Common myeloid progenitor, CD34-positive (primary cell): ENCODE measurements around the gene SEL1L3.

ENCODE experiments used
- CTCF ChIA-PET: fragments of 350-600 bp; sonication (Branson Sonifier 250); formaldehyde crosslinking; loops from one replicate; lab custom pipeline; 2021; ENCODE audit warnings: antibody characterized with exemption; lab: Charles Lee
- POLR2A ChIA-PET: fragments of 350-600 bp; sonication (Branson Sonifier 250); formaldehyde crosslinking; loops from one replicate; lab custom pipeline; 2021; ENCODE audit warnings: antibody characterized with exemption; lab: Charles Lee
- DNase-seq, 3 donors: peaks; one replicate each; pipeline versions ENCODE4 v3.0.0 to v3.0.0-alpha.2; 2013
- H3K27ac ChIP-seq, 2 experiments: 1 replicate in 1 of 2; 2 replicates in 1 of 2; pipeline ENCODE4 v1.7.0; 2013; ENCODE audit warnings: inconsistent platforms in 2 of 2, low read length in 2 of 2, mild to moderate bottlenecking in 2 of 2, low read depth in 1 of 2, moderate library complexity in 1 of 2; ENCODE audit not compliant: severe bottlenecking in 2 of 2, insufficient read depth in 1 of 2, poor library complexity in 1 of 2
- H3K27me3 ChIP-seq, 5 experiments: replicated peaks in 2 of 5; 1 replicate in 3 of 5; 2 replicates in 2 of 5; pipeline versions ENCODE4 v1.6.1 to v1.7.0; 2013; ENCODE audit warnings: low read length in 4 of 5, mild to moderate bottlenecking in 2 of 5, moderate library complexity in 2 of 5, inconsistent platforms in 1 of 5; ENCODE audit not compliant: insufficient read depth in 5 of 5, control insufficient read depth in 4 of 5
- H3K36me3 ChIP-seq, 4 experiments: 1 replicate in 2 of 4; 2 replicates in 2 of 4; pipeline versions ENCODE4 v1.6.1 to v1.7.0; 2013; ENCODE audit warnings: low read length in 3 of 4, control low read depth in 1 of 4, mild to moderate bottlenecking in 1 of 4; ENCODE audit not compliant: control insufficient read depth in 4 of 4, insufficient read depth in 4 of 4
- H3K4me1 ChIP-seq, 4 experiments: 1 replicate in 3 of 4; 2 replicates in 1 of 4; pipeline versions ENCODE4 v1.6.1 to v1.7.1; 2013; ENCODE audit warnings: low read length in 3 of 4, mild to moderate bottlenecking in 3 of 4, control low read depth in 1 of 4, inconsistent platforms in 1 of 4, moderate library complexity in 1 of 4; ENCODE audit not compliant: control insufficient read depth in 4 of 4, insufficient read depth in 4 of 4; ENCODE audit errors: control extremely low read depth in 1 of 4
- H3K4me3 ChIP-seq, 7 experiments: 1 replicate in 4 of 7; 2 replicates in 3 of 7; pipeline versions ENCODE4 v1.5.1 to v1.7.0; 2013; ENCODE audit warnings: mild to moderate bottlenecking in 7 of 7, low read length in 6 of 7, moderate library complexity in 6 of 7, inconsistent platforms in 2 of 7, low read depth in 2 of 7, control low read depth in 1 of 7; ENCODE audit not compliant: insufficient read depth in 4 of 7, control insufficient read depth in 1 of 7; ENCODE audit errors: extremely low read depth in 1 of 7
- H3K9me3 ChIP-seq, 5 experiments: 1 replicate in 4 of 5; 2 replicates in 1 of 5; pipeline versions ENCODE4 v1.6.1 to v1.7.1; 2013; ENCODE audit warnings: low read length in 4 of 5, mild to moderate bottlenecking in 2 of 5, inconsistent platforms in 1 of 5, low read depth in 1 of 5, moderate library complexity in 1 of 5; ENCODE audit not compliant: control insufficient read depth in 4 of 5, insufficient read depth in 2 of 5; ENCODE audit errors: control extremely low read depth in 1 of 5
- WGBS: methylation state at CpG from one replicate; pipeline ENCODE4 v1.1.5; 2013; ENCODE audit not compliant: insufficient coverage; 5-methylcytosine and 5-hydroxymethylcytosine counted together

The SEL1L3 gene

GRCh38 chr4:25786497-25787065 is 76.2 kb downstream of the SEL1L3 start:
- peak in 2 of 3 donors; percentile 8 to 14 for DNase-seq
- CTCF ChIA-PET, result interaction anchor here (0.5 to 1.0 kb wide), 2 partner anchors 17 to 78 kb away, joined by 3 read pairs; no protein-coding TSS in a partner anchor
- peaks cover 0 to 11% (median 7%) of the 10 kb centered on the region in 4 experiments for H3K36me3 ChIP-seq

GRCh38 chr4:25783943-25784342 is 78.8 kb downstream of the SEL1L3 start:
- peaks cover 8 to 26% (median 21%) of the 10 kb centered on the region in 4 experiments for H3K36me3 ChIP-seq
- no peak overlapping the region for H3K27ac ChIP-seq
- H3K4me3 ChIP-seq, result no peak overlapping the region
- H3K27me3 ChIP-seq, result no peaks in the 10 kb centered on the region
- peaks cover 0 to 2% (median 0%) of the 10 kb centered on the region in 5 experiments for H3K9me3 ChIP-seq
- peaks cover 0 to 51% (median 37%) of the 10 kb centered on the region in 4 experiments for H3K4me1 ChIP-seq
- no CpG with 5 or more reads among the region's 9 CpGs for WGBS
- CTCF ChIA-PET, result interaction anchor here (0.9 to 1.8 kb wide), 3 partner anchors 13 to 129 kb away, joined by 3 to 11 read pairs (median 8); no protein-coding TSS in a partner anchor
- DNase-seq, result peak; percentile 44 to 88 (median 82)
- POLR2A ChIA-PET, result no interaction called here

More at GRCh38 chr4:25786497-25787065, 76.2 kb downstream of the SEL1L3 start:
- Histone ChIP-seq H3K4me3 (no peak overlapping the region), H3K27me3 (no peaks in the 10 kb centered on the region), H3K4me1 (peaks cover 0 to 54% (median 37%) of the 10 kb centered on the region in 4 experiments), H3K27ac (no peak overlapping the region), H3K9me3 (no peaks in the 10 kb centered on the region)
- WGBS, result 89% methylated on average over 1 of the region's 4 CpGs
- POLR2A ChIA-PET, result no interaction called here

GRCh38 chr4:25783126-25783525 is 79.7 kb downstream of the SEL1L3 start:
- H3K4me3 ChIP-seq, result no peak overlapping the region
- ChIA-PET POLR2A (no interaction called here), CTCF (interaction anchor here (0.9 to 1.8 kb wide), 3 partner anchors 12 to 130 kb away, joined by 3 to 11 read pairs (median 8); no protein-coding TSS in a partner anchor)
- DNase-seq, result no peak
- peaks cover 0 to 43% (median 31%) of the 10 kb centered on the region in 4 experiments for H3K4me1 ChIP-seq
- H3K27me3 ChIP-seq, result no peaks in the 10 kb centered on the region
- H3K9me3 ChIP-seq, result peaks cover 0 to 2% (median 0%) of the 10 kb centered on the region in 5 experiments
- 75% methylated on average over 1 of the region's 1 CpG for WGBS
- no peak overlapping the region for H3K27ac ChIP-seq
- H3K36me3 ChIP-seq, result peaks cover 10 to 29% (median 25%) of the 10 kb centered on the region in 4 experiments

GRCh38 chr4:25782482-25782881 is 80.3 kb downstream of the SEL1L3 start:
- H3K27me3 ChIP-seq, result no peaks in the 10 kb centered on the region
- H3K27ac ChIP-seq, result no peak overlapping the region
- 86% methylated on average over 7 of the region's 7 CpGs for WGBS
- CTCF ChIA-PET, result no interaction called here
- no peak for DNase-seq
- peaks cover 13 to 36% (median 27%) of the 10 kb centered on the region in 4 experiments for H3K36me3 ChIP-seq
- H3K9me3 ChIP-seq, result peaks cover 0 to 6% (median 0%) of the 10 kb centered on the region in 5 experiments
- H3K4me1 ChIP-seq, result peaks cover 0 to 37% (median 26%) of the 10 kb centered on the region in 4 experiments
- no peak overlapping the region for H3K4me3 ChIP-seq
- POLR2A ChIA-PET, result interaction anchor here (0.6 kb wide), 1 partner anchor 26 kb away, joined by 3 read pairs; no protein-coding TSS in a partner anchor

- ChIA-PET POLR2A (no interaction called here), CTCF (no interaction called here)
- H3K9me3 ChIP-seq, result peaks cover 0 to 7% (median 0%) of the 10 kb centered on the region in 5 experiments
- H3K4me1 ChIP-seq, result peaks cover 0 to 15% (median 8%) of the 10 kb centered on the region in 4 experiments
- H3K27ac ChIP-seq, result no peak overlapping the region
- no peaks in the 10 kb centered on the region for H3K27me3 ChIP-seq
- no peak for DNase-seq
- H3K36me3 ChIP-seq, result peaks cover 13 to 52% (median 34%) of the 10 kb centered on the region in 4 experiments
- H3K4me3 ChIP-seq, result no peak overlapping the region
- WGBS, result 100% methylated on average over 3 of the region's 4 CpGs
Measured at GRCh38 chr4:25779021-25779420, 83.8 kb downstream of the SEL1L3 start.

- H3K36me3 ChIP-seq, result peaks cover 13 to 48% (median 33%) of the 10 kb centered on the region in 4 experiments
- no peaks in the 10 kb centered on the region for H3K27me3 ChIP-seq
- ChIA-PET POLR2A (no interaction called here), CTCF (interaction anchor here (1.6 kb wide), 1 partner anchor 9 kb away, joined by 5 read pairs; no protein-coding TSS in a partner anchor)
- H3K9me3 ChIP-seq, result peaks cover 0 to 7% (median 0%) of the 10 kb centered on the region in 5 experiments
- H3K27ac ChIP-seq, result no peak overlapping the region
- H3K4me1 ChIP-seq, result no peaks in the 10 kb centered on the region
- no peak overlapping the region for H3K4me3 ChIP-seq
- no peak for DNase-seq
Measured at GRCh38 chr4:25776795-25777194, 86.0 kb downstream of the SEL1L3 start.

GRCh38 chr4:25775166-25775565 is 87.6 kb downstream of the SEL1L3 start:
- DNase-seq, result no peak
- Histone ChIP-seq H3K27me3 (no peaks in the 10 kb centered on the region), H3K36me3 (peaks cover 13 to 38% (median 27%) of the 10 kb centered on the region in 4 experiments), H3K4me1 (no peaks in the 10 kb centered on the region), H3K27ac (no peak overlapping the region), H3K9me3 (peaks cover 0 to 7% (median 0%) of the 10 kb centered on the region in 5 experiments), H3K4me3 (no peak overlapping the region)
- ChIA-PET CTCF (no interaction called here), POLR2A (no interaction called here)
- 100% methylated on average over 1 of the region's 2 CpGs for WGBS
